Gastrocnemius medialis (tissue), 4 donors: ENCODE measurements around the gene ZNF205. TPM values are rescaled to one million over a fixed set of nuclear protein-coding genes. Genes with fewer than 3 reads are reported as not detected.

ENCODE experiments used
- ATAC-seq, 2 donors: fragments of 150-250 bp; one replicate each; pipeline ENCODE4 v1.9.1; 2016
- DNase-seq, 2 donors: peaks; one replicate each; pipeline ENCODE4 v3.0.0-alpha.2; 2019
- H3K27ac ChIP-seq, 4 donors: fragments of 200-600 bp; sonication (generic); 1 replicate in 1 of 4; 2 replicates in 3 of 4; pipeline ENCODE4 v1.5.1; 2016 to 2018; ENCODE audit warnings: mild to moderate bottlenecking in 2 of 4, moderate library complexity in 1 of 4
- H3K27me3 ChIP-seq, 3 donors: fragments of 200-600 bp; sonication (generic) in 2 of 3; 1 replicate in 1 of 3; 2 replicates in 2 of 3; pipeline versions ENCODE4 v1.5.1 to v1.6.0; 2016 to 2019; ENCODE audit warnings: mild to moderate bottlenecking in 1 of 3, moderate library complexity in 1 of 3
- H3K36me3 ChIP-seq, 2 donors: fragments of 200-600 bp; sonication (generic) in 1 of 2; one replicate each; pipeline ENCODE4 v1.5.1; 2017 to 2018
- H3K4me1 ChIP-seq, 2 donors: fragments of 200-600 bp; sonication (generic) in 1 of 2; one replicate each; pipeline ENCODE4 v1.5.1; 2016 to 2017; ENCODE audit warnings: mild to moderate bottlenecking in 2 of 2
- H3K4me3 ChIP-seq, 4 donors: fragments of 200-600 bp; sonication (generic) in 3 of 4; 1 replicate in 1 of 4; 2 replicates in 3 of 4; pipeline ENCODE4 v1.5.1; 2016 to 2019; ENCODE audit warnings: mild to moderate bottlenecking in 2 of 4
- H3K9me3 ChIP-seq, 3 donors: fragments of 200-600 bp; sonication (generic) in 2 of 3; 1 replicate in 1 of 3; 2 replicates in 2 of 3; pipeline ENCODE4 v1.5.1; 2016 to 2019
- POLR2A ChIP-seq, 2 donors: fragments of 450-650 bp; IDR thresholded peaks; one replicate each; pipeline ENCODE4 v1.6.1; 2017; ENCODE audit warnings: antibody characterized with exemption in 2 of 2, mild to moderate bottlenecking in 2 of 2, moderate library complexity in 2 of 2
- in situ Hi-C, 4 donors: fragments of 200-750 bp; cut with MboI; loops; one replicate each; pipeline versions ENCODE4 v1.15.0 to v1.8.0; 2017; ENCODE audit warnings: low sequenced_read_pairs in 4 of 4
- intact Hi-C: fragments of 100-400 bp; cut with DNase I; formaldehyde crosslinking; loops from one replicate; pipeline ENCODE4 v1.15.1; 2023; ENCODE audit warnings: low total_unique reads
- total RNA-seq, 4 donors: library from RNA; depleted of rRNA; stranded (reverse); fragments of >200 nt; gene quantifications; one replicate each; pipeline versions ENCODE4 v1.1.0 to v1.2.3, GENCODE V29; 2016
- TF ChIP-seq, protein P1 (sequence below), 5 experiments: fragments of 450-650 bp in 3 of 5; fragments of 200-600 bp in 2 of 5; sonication (generic) in 2 of 5; IDR thresholded peaks in 4 of 5; conservative IDR thresholded peaks in 1 of 5; 1 replicate in 4 of 5; 2 replicates in 1 of 5; pipeline ENCODE4 v1.5.1; 2016 to 2019; ENCODE audit warnings: antibody characterized with exemption in 5 of 5, mild to moderate bottlenecking in 3 of 5, moderate library complexity in 3 of 5

Gene ZNF205
- total RNA-seq, 4 donors from 2014 or later, result 4.8 to 10.8 (median 6.1) TPM

DNA sequence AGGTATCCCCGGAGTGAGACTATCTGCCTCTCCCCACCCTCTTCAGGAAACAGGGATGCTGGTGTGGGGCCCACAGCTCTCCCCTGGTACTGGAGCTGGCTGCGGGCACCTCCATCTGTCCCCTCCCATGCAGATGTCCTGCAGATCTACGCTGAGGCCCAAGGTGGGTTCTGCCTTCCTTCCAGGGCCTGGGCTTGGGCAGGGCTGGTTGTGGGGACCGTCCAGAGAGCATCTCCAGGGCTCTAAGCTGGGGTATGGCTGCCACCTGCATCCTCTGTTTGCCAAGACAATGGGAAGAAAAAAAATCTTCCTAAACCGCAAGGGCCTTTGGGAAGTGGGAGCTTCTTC lies 35.3 kb downstream of the ZNF205 start:
- H3K36me3 ChIP-seq, result no peaks in the 10 kb centered on the region
- intact Hi-C loops, result loop anchor here (10.0 kb wide), 1 partner anchor 263 kb away; the partner anchor contains the start of gene FLYWCH2
- in situ Hi-C loops, result no loop called here
- TF ChIP-seq, protein P1, sequence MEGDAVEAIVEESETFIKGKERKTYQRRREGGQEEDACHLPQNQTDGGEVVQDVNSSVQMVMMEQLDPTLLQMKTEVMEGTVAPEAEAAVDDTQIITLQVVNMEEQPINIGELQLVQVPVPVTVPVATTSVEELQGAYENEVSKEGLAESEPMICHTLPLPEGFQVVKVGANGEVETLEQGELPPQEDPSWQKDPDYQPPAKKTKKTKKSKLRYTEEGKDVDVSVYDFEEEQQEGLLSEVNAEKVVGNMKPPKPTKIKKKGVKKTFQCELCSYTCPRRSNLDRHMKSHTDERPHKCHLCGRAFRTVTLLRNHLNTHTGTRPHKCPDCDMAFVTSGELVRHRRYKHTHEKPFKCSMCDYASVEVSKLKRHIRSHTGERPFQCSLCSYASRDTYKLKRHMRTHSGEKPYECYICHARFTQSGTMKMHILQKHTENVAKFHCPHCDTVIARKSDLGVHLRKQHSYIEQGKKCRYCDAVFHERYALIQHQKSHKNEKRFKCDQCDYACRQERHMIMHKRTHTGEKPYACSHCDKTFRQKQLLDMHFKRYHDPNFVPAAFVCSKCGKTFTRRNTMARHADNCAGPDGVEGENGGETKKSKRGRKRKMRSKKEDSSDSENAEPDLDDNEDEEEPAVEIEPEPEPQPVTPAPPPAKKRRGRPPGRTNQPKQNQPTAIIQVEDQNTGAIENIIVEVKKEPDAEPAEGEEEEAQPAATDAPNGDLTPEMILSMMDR (IDR thresholded peaks at IDR 0.05 in 4 of 5, conservative IDR thresholded peaks at IDR 0.05 in 1 of 5), result no peak
- TF ChIP-seq POLR2A (IDR thresholded peaks at IDR 0.05), result no peak
- peaks cover 32 to 38% of the 10 kb centered on the region in 2 donors for H3K4me1 ChIP-seq
- H3K4me3 ChIP-seq, result no peak overlapping the region
- DNase-seq, result no peak
- ATAC-seq, result no peak
- H3K27ac ChIP-seq, result no peak overlapping the region
- no peaks in the 10 kb centered on the region for H3K9me3 ChIP-seq
- H3K27me3 ChIP-seq, result peaks cover 3 to 21% (median 11%) of the 10 kb centered on the region in 3 donors

DNA sequence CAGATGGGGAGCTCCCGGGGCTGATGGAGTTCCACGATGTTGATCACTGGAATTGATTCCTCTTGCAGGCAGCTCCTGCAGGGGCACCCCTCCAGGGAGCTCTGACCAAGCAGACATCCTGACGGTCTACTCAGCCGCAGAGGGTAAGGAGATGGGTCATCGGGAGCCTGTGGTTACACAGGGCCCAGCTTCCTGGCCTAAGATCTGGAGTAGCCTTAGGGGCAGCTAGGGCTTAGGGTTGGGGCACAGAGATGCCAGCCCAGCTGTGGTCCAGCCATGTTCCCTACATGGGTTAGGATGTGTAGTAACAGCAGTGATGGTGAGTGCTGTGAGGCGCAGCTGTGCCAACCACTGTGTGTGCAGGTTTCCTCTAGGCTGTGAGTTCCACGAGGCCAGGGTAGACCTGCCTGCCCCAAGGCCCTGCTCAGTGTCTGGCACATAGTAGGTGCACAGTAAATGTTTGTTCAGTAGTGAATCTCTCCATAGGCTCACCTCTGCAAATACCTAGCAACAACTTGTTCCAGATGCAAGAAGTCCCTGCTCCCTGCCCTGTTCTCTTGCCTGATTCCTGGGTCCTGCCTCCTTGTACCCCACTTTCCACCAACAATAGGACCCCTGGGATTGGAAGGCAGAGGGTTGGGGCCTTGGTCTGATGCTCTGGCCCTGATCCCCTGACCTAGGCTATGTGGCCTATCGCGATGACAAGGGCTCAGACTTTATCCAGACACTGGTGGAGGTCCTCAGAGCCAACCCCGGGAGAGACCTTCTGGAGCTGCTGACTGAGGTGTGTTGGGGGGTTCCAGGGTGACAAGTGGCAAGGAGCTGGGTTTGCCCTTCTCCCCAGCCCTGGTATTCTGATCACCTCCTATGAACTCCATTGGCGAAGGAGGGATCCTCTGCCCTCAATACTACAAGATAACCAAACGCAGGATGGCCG lies 36.1 kb downstream of the ZNF205 start:
- in situ Hi-C loops, result no loop called here
- no peaks in the 10 kb centered on the region for H3K9me3 ChIP-seq
- TF ChIP-seq POLR2A (IDR thresholded peaks at IDR 0.05), result no peak
- TF ChIP-seq, protein P1 (IDR thresholded peaks at IDR 0.05 in 4 of 5, conservative IDR thresholded peaks at IDR 0.05 in 1 of 5), result no peak
- no peaks in the 10 kb centered on the region for H3K36me3 ChIP-seq
- H3K4me3 ChIP-seq, result no peak overlapping the region
- peaks cover 8 to 22% (median 11%) of the 10 kb centered on the region in 3 donors for H3K27me3 ChIP-seq
- DNase-seq (no peak), ATAC-seq (no peak)
- intact Hi-C loops, result loop anchor here (10.0 kb wide), 1 partner anchor 264 kb away; the partner anchor contains the start of gene FLYWCH2
- H3K27ac ChIP-seq, result no peak overlapping the region
- peaks cover 25 to 32% of the 10 kb centered on the region in 2 donors for H3K4me1 ChIP-seq

DNA sequence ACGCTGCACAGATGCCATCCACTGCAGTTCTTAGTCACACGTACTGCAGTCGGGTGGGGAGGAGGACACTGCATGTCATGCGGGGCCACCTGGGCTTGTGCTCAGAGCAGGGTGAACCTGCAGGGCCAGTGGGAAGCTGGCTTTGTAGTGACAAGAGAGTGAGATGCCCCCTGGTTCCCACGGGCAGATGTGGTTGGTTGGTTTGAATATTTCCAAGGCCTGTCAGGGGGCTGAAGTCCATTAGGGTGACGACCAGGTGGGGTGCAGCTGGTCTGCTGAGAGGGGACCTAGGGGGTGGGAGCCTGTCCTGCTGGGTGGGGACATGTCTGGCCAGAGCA lies 36.8 kb downstream of the ZNF205 start:
- peaks cover 20 to 27% of the 10 kb centered on the region in 2 donors for H3K4me1 ChIP-seq
- ATAC-seq (no peak), DNase-seq (no peak)
- in situ Hi-C loops, result no loop called here
- intact Hi-C loops, result loop anchor here (10.0 kb wide), 1 partner anchor 264 kb away; the partner anchor contains the start of gene FLYWCH2
- TF ChIP-seq, protein P1 (IDR thresholded peaks at IDR 0.05 in 4 of 5, conservative IDR thresholded peaks at IDR 0.05 in 1 of 5), result no peak
- TF ChIP-seq POLR2A (IDR thresholded peaks at IDR 0.05), result no peak
- peaks cover 9 to 22% (median 11%) of the 10 kb centered on the region in 3 donors for H3K27me3 ChIP-seq
- H3K36me3 ChIP-seq, result no peaks in the 10 kb centered on the region
- peak overlapping the region in 1 of 4 donors; percentile 68 for H3K27ac ChIP-seq
- H3K4me3 ChIP-seq, result no peak overlapping the region
- no peaks in the 10 kb centered on the region for H3K9me3 ChIP-seq

DNA sequence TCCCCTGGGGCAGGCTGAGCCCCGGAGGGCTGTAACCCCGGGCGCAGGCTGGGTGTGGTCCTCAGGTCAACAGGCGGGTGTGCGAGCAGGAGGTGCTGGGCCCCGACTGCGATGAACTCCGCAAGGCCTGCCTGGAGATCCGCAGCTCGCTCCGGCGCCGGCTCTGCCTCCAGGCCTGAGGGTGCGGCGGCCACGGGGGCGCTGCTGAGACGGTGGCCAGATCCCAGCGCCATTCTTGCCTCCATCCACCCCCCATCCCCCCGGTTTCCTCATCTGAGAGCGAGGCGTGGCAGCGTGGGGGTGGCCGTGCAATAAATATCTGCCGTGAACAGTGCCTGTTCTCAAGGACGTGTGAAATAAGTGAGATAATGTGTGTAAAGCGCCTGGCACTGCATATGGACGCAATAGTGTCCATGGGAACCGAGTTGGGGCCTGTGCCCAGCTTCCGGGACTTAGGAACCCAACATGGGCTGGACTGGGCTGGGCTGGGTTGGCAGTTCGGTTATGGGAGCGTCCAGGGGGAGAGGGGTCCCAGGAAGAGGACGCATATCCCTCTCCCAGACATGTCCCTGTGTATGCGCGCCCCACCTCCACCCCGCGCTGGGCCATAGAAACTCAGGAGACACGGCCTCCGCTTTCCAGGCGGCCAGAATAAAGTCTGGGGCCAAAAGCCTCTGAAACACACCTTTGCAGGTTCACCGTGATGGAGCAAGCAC lies 37.4 kb downstream of the ZNF205 start:
- intact Hi-C loops (loop anchor here (1.0 to 10.0 kb wide), 5 partner anchors 9 to 355 kb away; partner anchors contain the start of genes CLUAP1 and FLYWCH2), in situ Hi-C loops (no loop called here)
- Histone ChIP-seq H3K4me1 (peaks cover 15 to 21% of the 10 kb centered on the region in 2 donors), H3K27ac (peak overlapping the region; percentile 68 to 78 (median 72)), H3K4me3 (peak overlapping the region; percentile 67 to 87 (median 67)), H3K9me3 (no peaks in the 10 kb centered on the region), H3K36me3 (no peaks in the 10 kb centered on the region), H3K27me3 (peaks cover 9 to 22% (median 11%) of the 10 kb centered on the region in 3 donors)
- DNase-seq, result no peak
- peak; percentile 11 to 16 for ATAC-seq
- no peak for TF ChIP-seq POLR2A (IDR thresholded peaks at IDR 0.05)
- TF ChIP-seq, protein P1 (IDR thresholded peaks at IDR 0.05 in 4 of 5, conservative IDR thresholded peaks at IDR 0.05 in 1 of 5), result peak in 3 of 5 experiments; percentile 15 to 39 (median 33)
